COR-L47 (cell line): ENCODE data around the gene GPC2.
"Not testable (repeated sequence)": the region's sequence is repeated elsewhere in the genome, so short reads cannot be mapped to it uniquely, and the experiment has no call there.

Experiments
- DNase-seq: peaks from one replicate; lab custom pipeline; 2025; lab: John Stamatoyannopoulos, UW

The GPC2 gene

DNA sequence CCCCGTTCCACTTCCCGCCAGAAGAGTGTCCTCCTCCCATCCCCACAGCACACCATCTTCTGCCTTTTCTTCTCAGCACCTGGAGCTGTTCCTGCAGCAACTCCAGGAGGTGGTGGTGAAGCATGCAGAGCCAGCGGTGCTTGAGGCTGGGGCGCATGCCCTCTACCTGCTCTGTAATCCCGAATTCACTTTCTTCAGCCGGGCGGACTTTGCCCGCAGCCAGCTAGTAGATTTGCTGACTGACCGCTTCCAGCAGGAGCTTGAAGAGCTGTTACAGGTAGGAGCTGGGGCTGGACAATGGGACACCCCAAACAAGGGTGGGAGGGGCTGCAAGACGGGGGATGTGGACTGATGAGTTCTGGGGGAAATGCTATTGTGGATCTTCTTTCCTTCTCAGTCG is 23.5 kb upstream of the GPC2 start:
- no peak for DNase-seq

DNA sequence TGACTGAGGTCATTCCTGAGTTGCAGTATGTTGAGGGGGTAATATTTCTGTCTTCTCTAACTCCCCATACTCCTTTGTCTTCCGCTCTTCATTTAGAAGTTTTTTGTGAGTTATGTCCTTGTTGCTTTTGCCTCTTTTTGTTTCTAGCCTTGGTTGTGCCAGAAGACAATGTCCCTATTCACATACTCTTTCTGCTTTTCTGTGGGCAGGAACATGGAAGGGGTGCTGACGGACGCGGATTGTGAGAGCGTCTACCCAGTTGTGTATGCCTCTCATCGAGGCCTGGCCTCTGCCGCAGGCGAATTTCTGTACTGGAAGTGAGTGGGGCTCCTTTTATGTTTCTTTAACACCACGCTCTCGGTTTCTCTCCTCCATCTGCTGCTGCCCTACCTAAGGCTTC is 21.1 kb upstream of the GPC2 start:
- no peak for DNase-seq

DNA sequence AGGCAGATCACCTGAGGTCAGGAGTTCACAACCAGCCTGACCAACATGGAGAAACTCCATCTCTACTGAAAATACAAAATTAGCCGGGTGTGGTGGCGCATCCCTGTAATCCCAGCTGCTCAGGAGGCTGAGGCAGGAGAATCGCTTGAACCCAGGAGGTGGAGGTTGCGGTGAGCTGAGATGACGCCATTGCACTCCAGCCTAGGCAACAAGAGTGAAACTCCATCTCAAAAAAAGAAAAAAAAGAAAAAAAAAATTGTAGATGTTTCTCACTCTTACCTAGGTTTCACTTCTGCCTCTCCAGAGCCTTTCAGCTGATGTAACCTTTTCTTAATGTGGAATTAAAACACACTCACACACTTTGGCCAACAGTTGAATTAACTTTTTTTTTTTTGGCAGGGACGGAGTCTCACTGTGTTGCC is 18.7 kb upstream of the GPC2 start:
- DNase-seq = not testable (repeated sequence)

DNA sequence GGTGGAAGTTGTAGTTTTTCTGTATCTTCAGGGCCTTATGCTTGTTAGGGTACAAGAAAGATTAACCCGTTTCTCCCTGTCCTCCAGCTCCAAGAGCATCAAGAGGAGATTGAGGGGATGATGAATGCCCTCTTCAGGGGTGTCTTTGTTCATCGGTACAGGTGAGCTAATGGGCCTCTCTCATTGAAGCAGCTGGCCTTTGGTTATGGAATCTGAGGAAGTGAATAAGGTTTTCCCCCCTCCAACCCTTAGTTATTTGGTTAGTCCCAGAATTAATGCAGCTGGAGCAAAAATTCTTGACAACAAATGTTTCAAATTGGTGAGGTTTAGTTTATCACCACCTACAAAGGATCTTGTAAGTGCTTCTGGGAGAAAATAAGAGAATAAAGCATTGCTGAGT is 18.0 kb upstream of the GPC2 start:
- DNase-seq = no peak

DNA sequence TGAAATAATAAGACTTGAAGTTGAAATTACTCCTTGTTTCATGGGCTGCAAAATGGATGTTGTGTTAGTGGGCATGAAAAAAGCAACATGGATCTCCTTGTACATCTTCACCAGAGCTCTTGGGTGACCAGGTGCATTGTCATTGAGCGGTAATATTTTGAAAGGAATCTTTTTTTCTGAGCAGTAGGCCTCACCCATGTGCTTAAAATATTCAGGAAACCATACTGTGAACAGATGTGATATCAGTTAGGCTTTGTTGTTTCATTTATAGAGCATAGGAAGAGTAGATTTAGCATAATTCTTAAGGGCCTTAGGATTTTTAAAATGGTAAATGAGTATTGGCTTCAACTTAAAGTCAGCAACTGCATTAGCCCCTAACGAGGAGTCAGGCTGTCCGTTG is 15.8 kb upstream of the GPC2 start:
- no peak for DNase-seq

DNA sequence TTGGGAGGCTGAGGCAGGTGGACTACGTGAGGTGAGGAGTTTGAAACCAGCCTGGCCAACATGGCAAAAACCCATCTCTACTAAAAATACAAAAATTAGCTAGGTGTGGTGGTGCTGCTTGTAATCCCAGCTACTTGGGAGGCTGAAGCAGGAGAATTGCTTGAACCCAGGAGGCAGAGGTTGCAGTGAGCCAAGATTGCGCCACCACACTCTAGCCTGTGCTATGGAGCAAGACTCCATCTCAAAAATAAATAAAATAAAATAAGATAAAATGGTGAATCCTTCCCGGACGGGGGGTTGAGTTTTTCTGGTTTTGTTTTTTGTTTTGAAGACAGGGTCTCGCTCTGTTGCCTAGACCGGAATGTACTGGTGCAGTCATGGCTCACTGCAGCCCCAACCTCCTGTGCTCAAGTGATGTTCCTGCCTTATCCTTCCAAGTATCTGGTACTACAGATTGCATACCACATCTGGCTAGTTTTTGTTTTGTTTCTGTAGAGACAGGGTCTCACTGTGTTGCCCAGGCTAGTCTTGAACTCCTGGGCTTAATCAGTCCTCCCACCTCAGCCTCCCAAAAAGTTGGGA is 15.2 kb upstream of the GPC2 start:
- DNase-seq = not testable (repeated sequence)

DNA sequence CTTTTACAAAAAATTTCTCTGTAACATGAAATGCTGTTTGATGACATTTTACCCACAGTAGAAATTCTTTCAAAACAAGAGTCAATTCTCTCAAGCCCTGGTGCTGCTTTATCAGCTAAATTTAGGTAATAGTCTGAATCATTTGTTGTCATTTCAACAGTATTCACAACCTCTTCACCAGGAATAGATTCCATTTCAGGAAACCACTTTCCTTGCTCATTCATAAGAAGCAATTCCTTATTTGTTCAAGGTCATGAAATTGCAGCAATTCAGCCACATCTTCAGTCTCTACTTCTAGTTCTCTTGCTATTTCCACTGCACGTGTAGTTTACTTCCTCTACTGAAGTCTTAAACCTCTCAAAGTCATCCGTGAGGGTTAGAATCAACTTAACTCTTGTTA is 14.6 kb upstream of the GPC2 start:
- DNase-seq = no peak

DNA sequence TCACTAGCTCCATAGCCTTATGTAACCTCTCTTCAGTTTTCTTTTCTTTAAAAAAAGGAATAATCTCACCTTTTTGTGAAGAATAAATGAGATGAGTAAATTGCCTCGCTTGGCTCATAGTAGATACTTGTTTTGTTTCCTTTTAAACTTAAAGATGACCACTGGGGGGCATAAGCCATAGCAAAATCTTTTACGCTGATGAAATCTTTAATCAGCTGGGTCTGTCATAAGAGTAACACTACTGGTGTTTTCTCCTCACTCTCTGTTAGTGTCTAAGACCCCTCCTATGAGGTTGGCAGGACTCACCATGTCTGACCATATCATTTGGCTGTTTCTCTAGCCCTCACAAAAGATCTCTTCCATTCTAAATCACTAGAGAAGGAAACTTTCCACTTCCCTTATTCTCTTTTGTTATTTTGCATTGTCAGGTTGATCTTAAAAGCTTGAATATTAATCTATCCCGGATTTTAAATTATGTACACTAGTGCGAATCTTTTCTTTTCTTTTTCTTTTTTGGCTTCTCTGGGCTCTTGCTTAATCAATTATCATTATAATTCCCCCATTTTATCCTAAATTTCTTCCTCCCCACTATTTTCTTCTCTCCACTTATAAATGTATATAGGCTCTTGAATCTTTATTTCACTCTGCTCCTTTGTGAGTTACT is 13.0 kb upstream of the GPC2 start:
- peak; percentile 5 for DNase-seq

DNA sequence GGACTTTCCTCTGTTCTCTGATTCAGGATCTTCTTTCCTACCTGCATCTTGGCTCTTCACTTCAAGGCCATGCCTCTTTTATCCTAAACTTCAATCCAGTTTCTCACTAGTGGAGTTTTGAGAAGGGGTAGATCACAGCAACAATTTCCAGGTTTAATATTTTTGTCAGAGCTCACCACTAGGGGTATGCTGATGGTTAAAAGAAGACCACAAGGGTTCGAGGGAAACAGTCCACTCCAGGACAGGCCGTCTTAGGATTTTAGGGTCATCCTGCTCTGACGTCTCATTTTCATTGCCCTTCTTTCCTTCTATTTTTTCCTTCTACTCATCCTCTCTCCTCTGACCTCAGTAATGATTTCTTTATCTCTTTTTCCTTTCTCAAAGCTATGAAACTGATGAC is 11.9 kb upstream of the GPC2 start:
- no peak for DNase-seq

DNA sequence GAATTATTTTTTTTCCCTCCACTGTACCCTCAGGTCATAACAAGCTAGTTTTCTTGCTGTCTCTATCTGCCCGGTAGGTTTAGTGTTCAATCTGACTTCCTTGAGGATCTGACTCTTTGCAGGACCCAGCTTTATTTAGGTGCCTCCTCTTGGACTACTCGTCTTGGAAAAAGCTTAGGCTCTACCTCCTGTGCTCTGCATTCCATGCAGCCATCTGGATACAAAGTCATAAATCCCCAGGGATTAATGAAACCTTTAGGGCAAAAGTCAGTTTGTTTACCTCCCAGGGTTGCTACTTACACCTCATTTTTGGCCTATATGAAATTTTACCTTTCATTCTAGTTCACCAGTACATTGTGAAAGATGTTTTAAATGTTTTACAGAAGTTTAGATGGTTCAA is 8.5 kb upstream of the GPC2 start:
- DNase-seq = no peak

DNA sequence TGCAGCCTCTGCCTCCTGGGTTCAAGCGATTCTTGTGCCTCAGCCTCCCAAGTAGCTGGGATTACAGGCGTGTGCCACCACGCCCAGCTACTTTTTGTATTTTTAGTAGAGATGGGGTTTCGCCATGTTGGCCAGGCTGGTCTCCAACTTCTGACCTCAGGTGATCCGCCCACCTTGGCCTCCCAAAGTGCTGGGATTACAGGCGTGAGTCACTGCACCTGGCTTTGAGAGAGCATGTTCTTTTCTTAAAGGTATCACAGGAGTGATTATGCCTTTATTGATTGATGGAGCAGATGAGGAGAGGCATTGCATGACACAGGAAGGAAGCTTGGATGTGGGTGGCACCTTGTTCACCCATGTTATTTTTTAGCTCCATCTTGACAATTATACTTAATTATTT is 5.9 kb upstream of the GPC2 start:
- not testable (repeated sequence) for DNase-seq

DNA sequence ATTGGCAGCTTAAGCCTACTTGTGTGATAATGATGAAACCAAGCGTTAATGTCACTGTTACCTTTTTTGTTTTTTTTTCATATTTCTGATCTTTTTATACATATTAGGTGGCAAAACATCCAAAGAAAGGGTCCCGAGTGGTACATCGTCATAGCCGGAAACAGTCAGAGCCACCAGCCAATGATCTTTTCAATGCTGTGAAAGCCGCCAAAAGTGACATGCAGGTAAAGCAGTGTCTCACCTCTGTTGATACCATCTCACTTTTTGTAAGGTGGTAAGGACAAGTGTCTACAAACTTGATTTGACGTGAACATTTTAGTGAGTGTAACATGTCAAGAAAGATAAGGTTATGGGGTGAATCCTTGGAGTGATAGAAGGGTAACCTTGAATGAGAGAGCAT is 5.4 kb upstream of the GPC2 start:
- DNase-seq = not testable (repeated sequence)

DNA sequence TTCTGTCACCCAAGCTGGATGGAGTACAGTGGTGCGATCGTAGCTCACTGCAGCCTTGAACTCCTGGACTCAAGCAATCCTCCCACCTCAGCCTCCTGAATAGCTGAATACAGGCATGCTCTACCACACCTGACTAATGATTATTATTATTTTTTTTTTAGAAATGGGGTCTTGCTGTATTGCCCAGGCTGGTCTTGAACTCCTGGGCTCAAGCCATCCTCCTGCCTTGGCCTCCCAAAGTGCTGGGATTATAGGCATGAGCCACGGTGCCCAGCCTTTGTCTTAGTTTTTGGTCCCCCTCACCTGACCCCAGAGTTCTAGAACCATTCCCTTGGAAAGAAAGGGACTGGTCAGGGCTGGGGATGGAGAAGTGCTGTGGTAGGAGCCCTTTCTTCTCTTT is 2.9 kb upstream of the GPC2 start:
- DNase-seq = not testable (repeated sequence)

DNA sequence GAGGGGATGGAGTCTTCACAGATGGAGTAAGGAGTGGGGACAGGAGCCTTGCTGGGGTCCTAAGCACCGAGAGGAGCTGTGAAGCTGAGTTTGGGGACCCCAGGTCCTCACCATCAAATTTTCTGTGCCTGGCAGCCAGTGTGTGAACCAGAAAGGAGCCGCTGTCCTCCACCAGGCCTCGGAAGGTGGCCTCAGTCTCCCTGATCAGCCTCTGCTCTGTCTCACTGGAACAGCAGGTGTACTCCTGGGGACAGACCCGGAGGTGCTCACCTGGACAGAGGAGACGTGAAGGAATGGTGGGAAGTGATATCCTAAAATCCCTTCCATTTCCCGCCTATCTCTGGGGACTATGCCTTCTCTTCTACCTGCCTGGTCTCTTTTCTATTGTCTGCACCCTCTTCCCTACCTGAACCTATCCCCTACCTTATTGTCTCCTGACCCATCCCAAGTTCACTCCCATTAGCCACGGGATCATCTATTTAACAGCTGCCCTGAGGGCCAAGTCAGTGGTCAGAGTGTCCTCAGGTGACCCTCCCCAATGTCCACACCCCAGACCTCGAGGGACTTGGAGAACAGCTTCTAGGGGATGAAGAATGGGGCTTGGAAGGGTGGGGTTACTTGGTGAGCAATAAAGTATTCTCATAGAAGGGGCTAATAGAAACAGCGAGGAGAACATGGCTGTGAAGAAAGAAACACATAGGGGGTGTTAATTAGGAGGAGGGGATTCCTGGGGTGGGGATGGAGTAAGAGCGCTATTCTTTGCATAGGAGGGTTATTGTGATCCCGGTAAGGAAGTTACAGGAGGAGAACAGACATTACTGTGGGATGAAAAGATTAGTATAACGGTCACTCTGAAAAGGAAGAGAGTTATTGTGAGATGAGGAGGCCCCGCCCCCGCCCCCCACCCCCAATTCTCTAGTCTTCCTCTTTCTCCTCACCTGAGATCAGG is 811 bp downstream of the GPC2 start:
- no peak for DNase-seq

DNA sequence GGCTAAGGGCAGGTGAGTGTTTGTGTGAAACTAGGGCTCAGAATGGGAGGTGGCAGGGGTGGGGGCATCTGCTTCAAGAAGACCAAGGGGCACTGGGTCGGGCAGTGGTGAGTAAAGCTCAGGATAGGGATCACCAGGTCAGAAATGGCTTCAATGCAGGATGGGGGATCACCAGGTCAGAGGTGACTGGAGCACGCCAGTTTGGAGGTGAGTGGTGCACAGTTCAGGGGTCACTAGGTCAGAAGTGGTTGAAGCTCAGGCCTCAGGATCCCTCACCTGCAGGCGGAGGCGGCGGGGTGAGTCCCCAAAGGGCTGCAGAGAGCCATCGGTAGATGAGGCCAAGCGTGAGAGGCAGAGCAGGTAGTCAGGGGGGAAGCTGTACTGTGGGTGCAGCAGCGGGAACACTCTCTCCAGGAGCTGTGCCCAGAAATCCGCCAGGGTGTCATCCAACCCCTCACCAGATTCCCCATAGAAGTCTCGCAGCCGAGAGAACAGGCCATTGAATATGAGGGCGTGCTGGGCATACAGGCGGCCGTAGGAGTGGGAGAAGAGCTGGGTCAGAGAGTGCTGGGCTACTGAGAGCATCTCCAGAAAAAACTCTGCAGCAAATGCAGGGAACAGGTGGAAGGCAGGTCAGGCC is 1.8 kb downstream of the GPC2 start:
- no peak for DNase-seq

DNA sequence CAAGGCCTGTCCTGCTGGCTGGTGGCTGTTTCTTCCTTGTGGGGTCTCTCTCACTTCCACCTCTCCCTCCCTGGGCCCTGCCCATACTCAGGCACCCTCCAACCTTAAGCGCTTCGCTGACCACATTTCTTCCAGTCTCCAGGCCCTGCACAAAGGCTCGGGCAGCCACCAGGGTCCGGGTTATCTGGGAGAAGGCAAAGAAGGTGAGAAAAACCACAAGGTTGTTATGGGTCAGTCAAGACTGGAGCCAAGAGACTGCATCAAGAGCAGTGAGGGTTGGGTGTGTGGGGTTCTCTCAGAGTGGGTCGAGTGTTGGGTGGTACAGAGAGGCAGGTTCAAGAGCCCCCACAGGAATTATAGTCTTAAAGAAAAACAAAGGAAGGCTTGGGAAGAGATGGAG is 2.6 kb downstream of the GPC2 start:
- no peak for DNase-seq

DNA sequence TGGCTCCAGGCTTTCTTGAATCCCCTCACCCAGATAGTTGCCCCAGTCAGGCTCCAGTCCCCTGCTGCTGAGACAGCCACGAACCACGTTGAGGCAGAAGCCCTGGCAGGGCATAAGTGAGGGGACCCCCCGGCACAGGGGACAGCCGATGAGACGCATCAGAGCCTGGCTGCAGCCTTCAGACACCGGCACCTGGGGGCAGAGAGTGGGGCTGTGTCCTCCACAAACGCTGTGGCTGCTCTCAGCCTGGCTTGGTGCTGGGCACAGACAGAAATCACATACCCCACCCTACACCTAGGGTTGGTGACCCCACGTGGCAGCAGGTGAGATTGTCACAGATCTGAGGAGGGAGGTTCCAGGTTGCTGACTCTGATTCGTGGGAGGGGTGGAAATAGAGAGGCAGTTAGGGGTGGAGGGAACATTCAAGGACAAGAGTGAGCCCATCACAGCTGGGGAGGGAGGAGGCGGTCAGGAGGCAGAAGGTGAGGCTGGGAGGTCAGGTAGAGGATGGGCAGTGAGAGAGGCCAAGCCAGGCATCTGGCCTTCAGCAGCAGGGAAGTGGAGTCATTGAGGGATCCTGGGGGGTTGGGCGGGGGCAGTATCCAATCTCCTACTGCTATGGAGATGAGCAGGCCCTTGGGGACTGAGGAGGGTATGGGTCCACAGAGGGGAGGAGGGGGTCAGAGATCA is 3.2 kb downstream of the GPC2 start:
- DNase-seq = no peak

DNA sequence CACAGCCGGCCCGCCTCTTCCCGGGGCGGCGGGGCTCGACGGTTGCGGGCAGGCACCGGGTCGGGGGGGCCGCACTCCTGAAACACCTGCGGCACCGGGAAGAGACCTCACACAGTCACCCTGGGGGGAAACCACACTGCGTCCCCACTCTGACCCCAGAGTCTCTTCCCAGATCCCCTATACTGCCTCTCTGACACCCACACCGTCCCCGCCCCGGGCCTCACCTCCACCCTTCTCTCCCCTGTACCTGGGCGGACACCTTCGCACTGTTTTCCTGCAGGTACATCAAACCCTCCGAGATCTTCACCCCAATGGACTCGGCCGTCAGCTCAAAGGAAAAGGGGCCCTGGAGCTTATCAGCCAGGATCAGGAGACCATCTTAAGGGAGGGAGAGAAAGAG is 5.3 kb downstream of the GPC2 start:
- DNase-seq = no peak

DNA sequence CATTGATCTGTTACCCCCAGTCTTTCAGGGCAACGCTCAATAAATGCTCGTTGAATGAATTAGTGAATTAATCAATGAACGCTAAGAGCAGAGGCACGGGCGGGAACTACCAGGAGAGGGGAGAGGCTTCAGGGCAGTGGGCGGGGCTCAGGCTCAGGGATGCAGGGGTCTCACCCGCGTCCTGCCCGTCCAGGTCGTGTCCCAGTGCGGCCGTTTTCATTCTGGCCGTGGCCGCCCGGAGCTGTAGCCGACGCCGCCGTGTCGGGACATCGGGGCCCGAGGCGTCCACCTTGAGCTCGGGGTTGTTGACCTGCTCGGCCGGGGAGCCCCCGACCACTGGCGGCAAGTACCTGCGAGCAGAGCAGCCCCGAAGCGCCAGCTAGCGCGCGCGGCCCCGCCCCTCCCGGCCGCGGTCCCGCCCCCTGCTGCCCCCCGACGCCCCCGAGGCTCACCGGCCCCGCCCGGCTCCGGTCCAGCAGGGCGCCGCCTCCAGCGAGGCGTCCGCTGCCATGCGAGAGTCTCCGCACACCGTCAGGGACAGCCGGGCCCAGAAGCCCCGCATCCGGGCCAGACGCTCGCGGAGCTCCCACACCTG is 6.0 kb downstream of the GPC2 start:
- DNase-seq = peak; percentile 20

DNA sequence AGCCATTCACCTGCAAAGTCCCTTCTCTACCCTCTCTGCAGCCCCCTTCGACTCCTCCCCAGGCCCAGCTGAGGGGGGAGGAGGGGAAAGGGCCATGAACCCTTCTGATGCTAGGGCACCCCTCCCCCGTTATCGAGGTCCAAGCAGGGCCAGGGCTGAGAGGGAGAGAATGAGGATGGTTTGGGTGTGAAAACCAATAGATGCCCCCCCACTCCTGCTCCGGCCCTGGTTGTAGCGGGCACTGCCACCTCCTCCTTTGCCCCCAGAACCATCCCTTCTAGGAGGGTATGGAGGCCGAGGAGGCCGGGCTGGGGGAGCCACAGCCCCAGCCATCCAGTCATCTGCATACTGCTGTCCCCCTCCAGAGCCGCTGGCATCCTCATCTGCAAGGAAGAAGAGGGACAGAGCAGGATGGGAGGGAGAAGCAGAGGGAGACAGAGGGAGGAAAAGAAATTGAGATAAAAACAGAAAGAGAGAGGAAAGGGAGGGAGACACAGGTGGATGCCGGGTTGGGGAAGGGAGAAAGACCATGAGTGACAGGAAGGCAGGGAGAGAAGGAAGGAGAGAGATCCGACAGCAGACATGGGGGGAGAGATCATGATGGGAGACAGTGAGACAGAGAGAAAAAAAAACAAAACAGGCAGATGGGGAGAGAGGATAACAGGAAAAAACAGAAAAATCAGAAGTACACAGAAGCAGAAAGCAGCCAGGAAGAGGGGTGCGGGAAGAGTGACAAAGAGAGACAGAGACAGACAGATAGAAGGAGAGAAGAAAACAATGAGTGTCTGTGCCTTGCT is 6.9 kb downstream of the GPC2 start:
- no peak for DNase-seq
